Mammary epithelial cell (primary cell): ENCODE measurements around the gene ZFP36L1.

Source experiments
- EZH2 ChIP-seq: IDR thresholded peaks from 2 replicates; pipeline ENCODE4 v1.6.1; 2012; ENCODE audit warnings: low read length, inconsistent platforms, borderline replicate concordance
- TF ChIP-seq, protein P1 (sequence below), 2 donors: IDR thresholded peaks in 1 of 2; conservative IDR thresholded peaks in 1 of 2; 2 replicates each; pipeline ENCODE4 v1.5.1; 2011 to 2012; ENCODE audit warnings: inconsistent platforms in 2 of 2, low read length in 2 of 2, mild to moderate bottlenecking in 2 of 2, control low read depth in 1 of 2, low read depth in 1 of 2; ENCODE audit not compliant: insufficient read depth in 1 of 2; ENCODE audit errors: extremely low read depth in 1 of 2

DNA sequence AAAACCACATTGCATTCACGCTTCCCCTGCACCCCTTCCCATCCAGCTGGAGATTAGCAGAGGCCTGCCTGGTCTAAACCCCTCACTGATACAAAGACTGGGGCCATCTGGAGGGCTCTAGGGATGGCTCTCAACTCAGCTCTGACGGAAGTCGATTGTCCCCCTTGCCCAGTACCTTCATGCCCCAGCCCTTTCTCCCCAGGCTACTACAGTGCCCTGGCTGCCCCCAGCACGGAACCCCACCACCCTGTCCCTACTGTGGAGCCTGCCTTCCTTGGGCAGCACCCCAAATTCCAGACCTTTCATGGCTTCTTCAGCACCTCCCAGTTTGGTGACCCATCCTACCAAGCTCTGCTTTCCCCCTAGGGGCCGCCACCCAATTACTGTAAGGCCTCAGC, 25.6 kb downstream of the ZFP36L1 start:
- TF ChIP-seq, protein P1, sequence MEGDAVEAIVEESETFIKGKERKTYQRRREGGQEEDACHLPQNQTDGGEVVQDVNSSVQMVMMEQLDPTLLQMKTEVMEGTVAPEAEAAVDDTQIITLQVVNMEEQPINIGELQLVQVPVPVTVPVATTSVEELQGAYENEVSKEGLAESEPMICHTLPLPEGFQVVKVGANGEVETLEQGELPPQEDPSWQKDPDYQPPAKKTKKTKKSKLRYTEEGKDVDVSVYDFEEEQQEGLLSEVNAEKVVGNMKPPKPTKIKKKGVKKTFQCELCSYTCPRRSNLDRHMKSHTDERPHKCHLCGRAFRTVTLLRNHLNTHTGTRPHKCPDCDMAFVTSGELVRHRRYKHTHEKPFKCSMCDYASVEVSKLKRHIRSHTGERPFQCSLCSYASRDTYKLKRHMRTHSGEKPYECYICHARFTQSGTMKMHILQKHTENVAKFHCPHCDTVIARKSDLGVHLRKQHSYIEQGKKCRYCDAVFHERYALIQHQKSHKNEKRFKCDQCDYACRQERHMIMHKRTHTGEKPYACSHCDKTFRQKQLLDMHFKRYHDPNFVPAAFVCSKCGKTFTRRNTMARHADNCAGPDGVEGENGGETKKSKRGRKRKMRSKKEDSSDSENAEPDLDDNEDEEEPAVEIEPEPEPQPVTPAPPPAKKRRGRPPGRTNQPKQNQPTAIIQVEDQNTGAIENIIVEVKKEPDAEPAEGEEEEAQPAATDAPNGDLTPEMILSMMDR (conservative IDR thresholded peaks at IDR 0.05 in 1 of 2, IDR thresholded peaks at IDR 0.05 in 1 of 2; ENCODE audit: extremely low read depth in 1 of 2, insufficient read depth in 1 of 2, low read depth in 1 of 2, low read length in 2 of 2) = no peak
- TF ChIP-seq EZH2 = no peak
